NCI-H2029 treated with DMSO at 0.1 percent for 48 hours (cell line): ENCODE data around the gene DCAF17.
"Not testable (repeated sequence)": the region's sequence is repeated elsewhere in the genome, so short reads cannot be mapped to it uniquely, and the experiment has no call there.

Source experiments
- DNase-seq: peaks from one replicate; lab custom pipeline; 2025; lab: John Stamatoyannopoulos, UW

Gene DCAF17

DNA sequence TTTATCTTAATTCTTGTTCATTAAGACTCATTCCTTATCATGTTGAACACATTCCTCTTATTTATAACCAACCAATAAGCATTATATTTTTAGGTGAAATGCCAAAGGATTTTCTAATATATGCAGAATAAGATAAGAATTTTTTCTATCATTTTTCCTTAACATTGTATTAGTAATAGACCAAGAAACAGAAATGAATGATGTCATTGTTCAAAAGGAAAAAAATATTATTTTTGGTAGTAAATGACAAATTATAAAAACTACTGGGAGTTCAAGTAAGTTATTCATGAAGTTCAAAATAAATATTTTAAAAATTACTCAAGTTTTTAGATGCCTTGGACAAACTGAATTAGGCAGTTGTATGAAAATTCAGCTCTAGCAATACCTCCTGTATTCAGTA lies 25.5 kb downstream of the DCAF17 start:
- no peak for DNase-seq

DNA sequence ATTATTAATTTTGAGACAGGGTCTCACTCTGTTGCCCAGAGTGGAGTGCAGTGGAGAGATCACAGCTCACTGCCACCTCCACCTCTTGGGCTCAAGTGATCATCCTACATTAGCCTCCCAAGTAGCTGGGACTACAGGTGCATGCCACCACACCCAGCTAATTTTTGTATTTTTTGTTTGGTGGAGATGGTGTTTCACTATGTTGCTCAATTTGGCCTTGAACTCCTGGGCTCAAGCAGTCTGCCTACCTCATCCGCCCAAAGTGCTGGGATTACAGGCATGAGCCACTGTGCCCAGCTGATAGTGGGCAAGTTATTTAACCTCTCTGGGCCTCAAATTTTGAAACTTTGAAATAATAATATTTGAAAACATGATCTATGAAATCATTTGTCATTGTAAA lies 26.5 kb downstream of the DCAF17 start:
- DNase-seq, result no peak

DNA sequence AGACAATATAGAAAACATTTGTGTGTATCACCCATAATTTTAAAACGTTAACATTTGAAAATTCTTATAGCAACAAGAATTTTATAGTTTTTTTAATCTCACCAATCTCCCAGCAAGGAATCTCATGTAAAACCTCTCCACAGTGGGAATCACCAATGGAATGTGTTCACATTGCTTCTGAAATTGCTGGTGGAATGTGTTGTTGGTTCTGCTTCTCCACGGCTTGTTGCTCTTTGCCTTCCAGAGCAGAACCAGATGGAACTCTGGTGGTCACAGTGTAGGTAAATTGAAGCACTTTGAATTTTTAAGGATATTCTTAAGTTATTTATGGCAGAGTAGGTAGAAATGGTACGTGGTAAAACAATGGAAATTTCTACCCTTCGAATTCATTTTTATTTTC lies 35.1 kb downstream of the DCAF17 start:
- DNase-seq, result no peak

DNA sequence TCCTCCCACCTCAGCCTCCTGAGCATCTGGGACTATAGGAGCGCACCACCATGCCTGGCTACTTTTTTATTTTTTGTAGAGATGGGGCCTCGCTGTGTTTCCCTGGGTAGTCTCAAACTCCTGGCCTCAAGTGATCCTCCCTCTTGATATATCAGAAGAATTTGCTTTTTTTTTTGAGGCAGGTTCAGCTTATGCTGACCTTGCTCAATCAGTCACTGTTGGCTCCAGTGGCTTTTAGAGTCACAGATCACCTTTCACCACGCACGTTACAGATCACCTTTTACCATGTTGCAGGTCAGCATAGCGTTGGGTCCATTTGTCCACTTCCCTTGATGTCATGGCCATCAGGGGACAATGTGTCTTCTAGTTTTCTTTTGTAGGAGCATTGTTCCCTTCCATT lies 36.1 kb downstream of the DCAF17 start:
- DNase-seq, result no peak

DNA sequence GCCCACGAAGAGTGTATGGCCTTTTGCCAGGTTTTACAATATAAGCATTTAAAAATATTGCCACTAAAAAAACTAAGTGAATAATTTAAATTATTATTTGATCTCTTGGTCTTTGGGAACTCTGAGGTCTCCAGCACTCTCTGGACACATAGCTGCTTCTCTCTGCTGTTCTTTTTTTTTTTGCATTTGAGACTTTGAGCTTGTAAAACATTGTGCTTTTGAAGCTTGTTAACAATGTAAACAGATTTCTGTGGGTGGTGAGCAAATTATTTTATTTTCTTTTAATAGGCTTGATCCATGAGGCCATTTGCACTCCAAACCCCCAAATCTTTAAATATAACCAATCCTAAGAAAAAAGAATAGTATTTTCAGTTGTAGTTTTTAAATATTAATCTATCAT lies 42.0 kb downstream of the DCAF17 start:
- DNase-seq, result no peak

DNA sequence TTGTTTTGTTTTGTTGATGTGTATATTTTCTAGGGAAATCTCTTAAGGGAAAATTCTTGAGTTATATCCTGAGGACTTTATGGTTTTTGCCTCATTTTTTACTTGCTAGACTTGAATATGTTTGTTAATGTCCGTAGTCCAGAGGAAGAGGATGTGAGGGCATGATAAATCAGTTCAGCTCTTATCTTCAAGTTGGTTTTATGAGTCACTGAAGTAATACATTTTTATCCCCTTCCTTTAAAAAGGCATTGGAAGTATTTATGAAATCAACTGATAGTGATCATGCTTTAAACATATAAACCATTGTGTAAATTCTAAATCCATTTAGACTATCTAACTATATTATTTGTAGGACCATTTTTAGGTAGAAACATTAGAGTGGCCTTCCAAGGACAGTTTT lies 44.3 kb downstream of the DCAF17 start:
- no peak for DNase-seq

DNA sequence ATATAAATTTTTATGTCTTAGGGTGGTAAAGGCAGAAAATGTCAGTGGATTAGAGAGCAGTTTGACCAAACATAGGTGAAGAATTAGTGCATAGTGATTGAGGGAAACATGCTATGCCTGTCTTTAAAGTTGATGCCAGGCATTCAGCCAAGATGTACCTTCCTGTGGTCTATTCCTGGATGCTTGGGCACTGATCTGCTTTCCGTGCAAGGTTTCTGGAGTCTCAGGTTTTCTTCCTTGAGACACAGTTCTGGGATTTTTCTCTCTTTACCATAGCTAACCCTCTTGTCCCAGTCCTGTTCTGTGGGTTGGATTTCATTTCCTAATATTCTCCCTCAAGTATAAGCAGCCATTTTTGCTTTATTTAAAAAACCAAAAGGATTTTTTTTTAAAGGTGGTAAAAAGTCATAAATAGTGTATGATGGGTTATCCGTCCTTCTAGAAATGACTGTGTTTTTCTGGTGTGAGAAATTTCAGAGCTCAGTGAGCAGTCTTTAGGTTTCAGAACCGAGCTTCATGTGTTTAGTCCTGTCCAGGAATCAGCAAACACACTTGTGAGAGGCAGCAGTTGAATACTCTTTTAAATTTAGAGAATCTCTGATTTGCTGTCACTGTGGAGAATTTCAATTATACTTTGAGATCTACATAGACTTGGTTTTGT lies 45.3 kb downstream of the DCAF17 start:
- no peak for DNase-seq

DNA sequence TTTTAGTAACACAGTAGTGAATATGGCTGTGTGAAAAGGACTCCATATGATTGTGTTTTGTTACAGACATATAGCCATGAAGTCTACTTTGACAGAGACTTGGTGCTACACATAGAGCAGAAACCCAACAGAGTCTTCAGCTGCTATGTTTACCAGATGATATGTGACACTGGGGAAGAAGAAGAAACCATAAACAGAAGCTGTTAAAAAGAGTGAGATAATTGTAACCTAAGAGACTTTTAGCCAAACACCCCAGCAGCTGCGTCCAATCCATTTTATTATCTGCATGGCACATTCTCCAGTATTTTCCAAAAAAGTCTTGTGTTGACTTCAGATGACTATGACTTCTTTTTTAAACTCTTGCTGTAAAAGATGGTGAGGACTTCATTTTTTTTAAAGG lies 46.9 kb downstream of the DCAF17 start:
- DNase-seq, result no peak

DNA sequence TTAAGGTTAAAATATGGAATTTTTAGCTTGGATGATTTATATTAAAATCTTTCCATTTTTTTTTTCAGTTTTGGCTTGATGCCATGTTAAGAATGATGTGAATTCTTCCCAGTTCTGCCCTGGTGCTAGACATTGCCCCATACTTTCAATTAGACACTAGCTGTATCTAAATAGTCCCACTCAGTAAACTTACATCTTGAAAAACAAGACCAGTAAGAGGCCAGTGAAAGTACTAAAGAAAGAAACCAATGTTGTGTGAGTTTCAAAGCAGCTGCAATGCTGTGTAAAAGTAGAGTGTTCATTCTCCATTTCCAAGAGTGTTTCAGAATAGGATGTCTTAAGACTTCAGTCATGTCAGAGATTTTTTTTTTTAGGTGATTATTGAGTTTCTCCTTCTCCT lies 48.3 kb downstream of the DCAF17 start:
- no peak for DNase-seq

DNA sequence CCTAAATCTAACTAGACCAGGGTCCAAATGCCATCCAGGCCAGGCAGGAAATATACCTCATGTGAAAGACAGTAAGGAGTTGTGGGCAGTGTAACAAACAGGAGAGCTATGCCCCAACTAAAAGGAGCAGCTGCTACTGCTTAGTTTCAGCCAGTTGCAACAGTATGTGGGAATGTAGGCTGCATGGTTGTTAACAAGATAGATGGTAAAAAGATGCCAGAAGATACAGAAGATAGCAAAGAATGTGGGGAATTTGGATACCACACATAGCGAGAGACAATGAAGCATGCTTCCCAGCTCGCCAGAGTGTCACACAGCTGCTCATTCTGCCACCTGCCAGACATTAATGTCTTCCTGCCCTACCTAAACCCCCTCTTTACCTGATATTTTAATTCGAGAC lies 48.9 kb downstream of the DCAF17 start:
- DNase-seq, result no peak

DNA sequence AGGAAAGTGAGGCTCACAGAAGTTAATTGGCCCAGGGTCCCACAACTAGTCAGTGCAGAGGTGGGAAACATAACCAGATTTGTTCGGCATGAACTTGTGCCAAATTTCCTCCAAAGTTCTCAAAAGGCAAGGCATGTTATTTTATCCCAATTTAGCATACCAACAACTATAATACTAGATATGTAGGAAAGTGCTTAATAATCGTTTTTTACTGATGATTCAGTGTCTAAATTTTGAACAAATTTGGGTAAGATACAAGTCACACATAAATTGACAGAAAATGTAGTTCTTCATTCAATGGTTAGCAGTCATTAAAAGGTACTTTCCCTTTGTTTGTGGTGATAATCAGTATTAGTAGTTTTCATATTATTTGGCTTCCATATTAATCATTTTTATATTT lies 49.8 kb downstream of the DCAF17 start:
- DNase-seq, result no peak

DNA sequence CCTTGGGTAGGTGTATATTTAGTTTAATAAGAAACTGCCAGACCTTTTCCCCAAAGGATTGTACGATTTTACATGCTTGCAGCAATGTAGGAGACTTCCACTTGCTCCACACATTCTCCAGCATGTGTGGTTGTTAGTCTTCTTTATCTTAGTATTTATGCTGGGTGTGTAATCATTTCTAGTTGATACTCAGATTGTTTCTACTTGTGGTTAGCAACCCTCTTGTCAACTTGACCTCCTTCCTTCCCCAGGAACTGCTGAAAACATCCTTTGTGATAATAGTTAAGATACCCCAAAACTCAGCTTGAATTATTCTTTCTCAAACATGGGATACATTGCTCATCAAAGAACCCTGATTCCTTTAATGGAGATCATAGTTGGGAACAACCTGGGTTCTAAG lies 51.1 kb downstream of the DCAF17 start:
- no peak for DNase-seq

DNA sequence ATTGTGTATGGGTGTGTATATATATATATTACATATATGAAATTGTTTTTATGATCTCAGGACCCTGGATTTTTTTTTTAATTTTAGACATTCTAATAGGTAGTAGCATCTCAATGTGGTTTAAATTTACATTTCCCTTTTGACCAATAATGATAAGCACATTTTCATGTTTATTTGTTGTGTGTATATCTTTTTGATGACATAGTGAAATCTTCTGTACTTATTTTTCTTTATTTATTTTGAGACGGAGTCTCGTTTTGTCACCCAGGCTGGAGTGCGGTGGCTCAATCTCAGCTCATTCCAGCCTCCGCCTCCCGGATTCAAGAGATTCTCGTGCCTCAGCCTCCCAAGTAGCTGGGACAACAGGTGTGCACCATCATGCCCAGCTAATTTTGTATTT lies 53.2 kb downstream of the DCAF17 start:
- no peak for DNase-seq

DNA sequence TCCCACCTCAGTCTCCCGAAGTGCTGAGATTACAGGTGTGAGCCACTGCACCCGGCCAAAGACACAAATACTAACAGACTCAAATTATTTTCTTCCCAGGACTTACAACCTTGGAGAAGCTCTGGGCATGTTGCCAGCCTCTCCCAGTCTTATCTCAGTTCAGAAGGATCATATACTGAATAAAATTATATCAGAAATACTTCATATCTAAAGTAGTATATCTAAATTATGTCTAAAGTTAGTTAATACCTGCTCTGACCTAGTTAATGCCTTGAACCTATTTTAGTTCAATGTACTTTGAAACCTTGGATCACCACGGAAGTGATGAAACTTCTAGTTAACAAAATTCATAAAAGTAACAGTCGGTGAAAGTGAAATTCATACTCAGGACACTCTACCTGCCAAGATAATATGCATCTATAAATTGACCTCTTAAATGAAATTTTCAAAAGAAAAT lies 53.8 kb downstream of the DCAF17 start:
- no peak for DNase-seq

DNA sequence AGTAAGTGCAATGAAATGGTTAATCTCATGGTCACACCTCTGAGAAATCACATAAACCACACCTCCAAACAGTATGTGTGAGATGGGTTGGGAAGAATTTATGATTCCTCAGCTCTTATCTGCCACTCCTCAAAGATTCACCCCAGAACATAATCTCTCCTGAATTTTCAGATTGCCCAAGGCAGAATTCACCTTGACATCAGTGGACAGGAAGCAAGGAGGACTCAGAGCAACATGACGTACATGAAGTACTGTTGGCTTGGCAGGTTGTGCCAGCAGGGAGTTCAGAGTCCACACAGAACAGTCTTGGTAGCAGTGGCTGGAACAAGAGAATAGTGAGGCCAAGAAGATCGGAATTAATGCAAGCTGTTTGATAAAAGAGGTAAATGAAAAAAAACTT lies 56.6 kb downstream of the DCAF17 start:
- DNase-seq, result no peak

DNA sequence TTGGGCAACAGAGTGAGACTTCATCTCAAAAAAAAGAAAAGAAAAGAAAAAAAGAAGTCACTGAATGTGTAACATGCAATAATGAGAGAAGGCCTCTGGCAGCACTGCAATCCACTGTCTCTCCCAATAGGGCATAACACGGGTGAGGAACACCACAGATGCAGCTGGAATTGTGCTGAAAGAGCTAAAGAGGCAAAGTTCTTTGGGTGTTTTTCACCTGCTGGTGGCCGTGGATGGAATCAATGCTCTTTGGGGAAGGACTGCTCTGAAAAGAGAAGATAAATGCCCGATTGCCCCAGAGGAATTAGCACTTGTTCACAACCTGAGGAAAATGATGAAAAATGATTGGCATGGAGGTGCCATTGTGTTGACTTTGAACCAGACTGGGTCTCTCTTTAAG lies 57.3 kb downstream of the DCAF17 start:
- no peak for DNase-seq

DNA sequence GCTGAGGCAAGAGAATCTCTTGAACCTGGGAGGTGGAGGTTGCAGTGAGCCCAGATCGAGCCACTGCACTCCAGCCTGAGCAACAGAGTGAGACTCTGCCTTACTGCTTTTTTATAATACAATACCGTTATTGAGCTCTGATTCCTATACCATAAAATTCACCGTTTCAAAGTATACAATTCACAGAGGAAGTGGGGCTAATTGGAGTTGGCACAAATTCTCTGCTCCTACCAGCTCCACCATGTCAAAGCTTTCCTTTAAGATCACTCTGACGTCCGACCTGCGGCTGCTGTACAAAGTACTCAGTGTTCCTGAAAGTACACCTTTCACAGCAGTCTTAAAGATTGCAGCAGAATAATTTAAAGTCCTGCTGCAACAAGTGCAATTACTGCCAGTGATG lies 58.6 kb downstream of the DCAF17 start:
- no peak for DNase-seq

DNA sequence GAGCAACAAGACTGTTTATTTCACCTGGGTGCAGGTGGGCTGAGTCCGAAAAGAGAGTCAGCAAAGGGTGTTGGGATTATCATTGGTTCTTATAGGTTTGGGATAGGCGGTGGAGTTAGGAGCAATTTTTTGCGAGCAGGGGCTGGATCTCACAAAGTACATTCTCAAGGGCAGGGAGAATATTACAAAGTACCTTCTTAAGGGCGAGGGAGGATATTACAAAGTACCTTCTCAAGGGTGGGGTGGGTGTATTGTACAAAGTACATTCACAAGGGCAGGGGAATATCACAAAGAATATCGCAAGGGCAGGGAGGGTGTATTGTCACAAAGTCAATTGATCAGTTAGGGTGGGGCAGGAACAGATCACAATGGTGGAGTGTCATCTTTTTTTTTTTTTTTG lies 63.6 kb downstream of the DCAF17 start:
- not testable (repeated sequence) for DNase-seq

DNA sequence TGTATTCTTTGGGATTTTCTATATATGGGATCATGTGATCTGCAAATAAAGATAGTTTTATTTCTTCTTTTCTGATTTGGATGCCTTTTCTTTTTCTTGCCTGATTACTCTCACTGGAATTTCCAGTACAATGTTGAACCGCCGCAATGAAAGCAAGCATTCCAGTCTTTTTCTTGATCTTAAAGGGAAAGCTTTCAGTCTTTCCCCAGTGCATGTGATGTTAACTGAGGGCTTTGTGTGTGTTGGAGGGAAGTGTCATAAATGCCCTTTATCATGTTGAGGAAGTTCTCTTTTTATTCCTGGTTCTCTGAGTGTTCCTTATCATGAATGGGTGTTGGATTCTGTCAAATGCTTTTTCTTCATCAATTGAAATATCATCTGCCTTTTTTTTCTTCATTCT lies 71.3 kb downstream of the DCAF17 start:
- DNase-seq, result no peak

DNA sequence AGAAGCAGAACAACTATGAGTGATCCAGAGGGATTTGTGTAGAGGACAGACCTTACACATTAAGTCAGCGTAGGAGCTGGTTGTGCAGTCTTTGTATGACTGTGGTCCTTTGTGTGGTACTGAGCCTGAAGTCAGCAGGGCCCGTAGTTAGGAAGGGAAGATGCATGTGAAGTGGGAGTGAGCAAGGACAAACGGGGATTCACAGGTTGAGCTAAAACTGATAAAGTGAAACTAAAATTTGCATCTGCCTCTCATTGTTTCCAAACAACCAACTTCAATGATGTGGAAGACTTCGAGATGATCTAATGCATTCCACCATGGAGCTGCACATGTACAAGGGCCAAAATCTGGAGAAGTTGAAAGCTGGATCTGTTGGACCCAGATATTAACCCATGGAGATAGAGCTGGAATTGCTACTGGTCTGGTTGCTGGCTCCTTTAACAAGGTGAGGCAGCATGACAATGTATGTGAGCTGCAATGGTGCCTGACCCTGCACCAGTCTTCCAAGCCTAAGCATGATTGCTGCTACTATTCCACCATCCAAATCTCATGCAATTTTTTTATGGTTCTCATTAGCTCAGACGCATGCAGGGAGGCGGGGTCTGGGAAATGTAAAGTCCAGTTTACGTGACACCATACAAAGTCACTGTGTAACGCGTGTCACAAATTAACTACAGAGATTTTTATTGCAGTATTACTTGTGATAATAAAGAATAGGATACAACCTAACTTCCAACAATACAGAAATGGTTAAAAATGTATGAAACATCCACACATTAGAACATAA lies 76.1 kb downstream of the DCAF17 start:
- DNase-seq, result no peak

DNA sequence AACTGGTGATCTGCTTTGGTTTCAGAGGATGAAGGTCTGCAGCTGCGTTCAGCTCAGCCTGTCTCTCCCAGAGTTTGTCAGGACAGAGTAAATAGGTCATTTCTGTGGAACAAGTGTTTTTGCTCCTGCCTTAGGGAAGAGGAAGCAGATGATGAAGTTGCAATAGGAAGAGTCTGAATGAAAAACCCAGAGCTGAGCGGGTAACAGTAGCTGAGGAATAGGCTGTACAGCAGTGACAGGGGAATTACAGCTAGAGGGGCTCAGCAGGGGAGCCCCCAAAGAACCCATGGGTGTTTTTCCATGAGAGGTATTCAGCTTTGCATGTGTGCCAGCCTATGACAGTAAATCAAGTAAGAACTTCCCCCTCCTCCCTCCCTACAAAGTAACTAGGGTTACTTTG lies 78.0 kb downstream of the DCAF17 start:
- no peak for DNase-seq

DNA sequence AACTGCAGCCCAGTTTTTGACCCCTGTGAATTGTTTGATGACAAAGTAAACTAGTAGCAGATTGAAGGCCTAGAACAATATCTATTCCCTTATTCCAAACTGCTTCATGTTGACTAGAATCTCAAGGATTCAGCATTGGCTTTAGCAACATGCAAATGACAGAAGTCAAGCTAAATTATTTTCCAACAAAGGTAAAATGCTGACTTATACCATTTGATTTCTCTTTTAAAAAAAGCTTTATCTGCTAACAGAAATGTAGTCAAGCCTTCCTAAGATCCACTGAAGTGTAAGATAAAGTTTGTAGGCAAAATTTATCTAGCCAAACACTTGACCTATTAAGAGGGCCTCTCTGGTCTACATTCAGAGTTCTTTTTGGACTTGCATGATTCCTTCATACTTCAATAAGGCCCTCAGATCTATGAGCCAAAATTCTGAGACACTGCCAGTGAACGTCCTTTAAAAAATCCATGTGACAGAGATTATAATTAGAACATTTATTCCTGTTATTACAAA lies 78.7 kb downstream of the DCAF17 start:
- no peak for DNase-seq

DNA sequence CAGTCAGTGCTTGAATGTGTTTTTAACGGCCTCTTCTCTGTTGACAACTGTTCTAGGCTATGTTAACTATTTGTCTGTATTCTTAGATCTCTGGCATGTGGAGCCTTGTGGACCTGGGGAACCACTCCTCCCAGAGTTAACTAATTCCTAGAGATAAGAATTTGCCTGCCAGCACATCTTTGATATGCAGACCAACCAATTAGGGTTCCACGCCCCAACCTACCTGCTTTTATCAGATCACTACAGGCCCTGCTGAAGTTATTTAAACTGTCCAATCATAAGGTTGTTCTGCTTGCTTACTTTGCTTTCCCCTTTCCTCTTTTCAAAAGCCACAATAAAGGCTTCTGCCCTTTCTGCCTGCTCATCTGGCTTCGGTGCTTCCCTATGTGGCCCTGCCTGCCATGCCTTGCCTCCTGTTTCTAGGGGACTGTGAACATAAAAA lies 79.7 kb downstream of the DCAF17 start:
- no peak for DNase-seq
